Stimulated activated CD8-positive, alpha-beta memory T cell treated with anti-CD3 and anti-CD28 coated beads, Interleukin-7, amount 100 ng/mL, for 48 hours (primary cell): ENCODE results near the gene RSPH4A.
"Not testable (repeated sequence)": the region's sequence is repeated elsewhere in the genome, so short reads cannot be mapped to it uniquely, and the experiment has no call there.

ENCODE experiments used
- DNase-seq, 2 donors: peaks; one replicate each; pipeline ENCODE4 v3.0.0-alpha.2; 2020; ENCODE audit warnings: low read depth in 1 of 2; ENCODE audit errors: extremely low read depth in 1 of 2

RSPH4A gene

GRCh38 chr6:116624036-116624805 is 7.9 kb downstream of the RSPH4A start:
- no peak for DNase-seq

GRCh38 chr6:116625872-116626271 is 9.6 kb downstream of the RSPH4A start:
- DNase-seq = no peak

GRCh38 chr6:116629563-116629981 is 13.3 kb downstream of the RSPH4A start:
- no peak for DNase-seq

- no peak for DNase-seq
These were observed 15.2 kb downstream of the RSPH4A start for GRCh38 chr6:116631379-116631990.

- DNase-seq = no peak
These were observed 17.4 kb downstream of the RSPH4A start for GRCh38 chr6:116633685-116634084.

GRCh38 chr6:116648156-116648555 is 31.9 kb downstream of the RSPH4A start:
- DNase-seq = no peak

- no peak for DNase-seq
These were observed 32.9 kb downstream of the RSPH4A start for GRCh38 chr6:116649129-116649528.

- DNase-seq = no peak
These were observed 35.6 kb downstream of the RSPH4A start for GRCh38 chr6:116651916-116652315.

GRCh38 chr6:116661594-116661993 is 45.3 kb downstream of the RSPH4A start:
- DNase-seq = no peak

GRCh38 chr6:116662202-116662601 is 45.9 kb downstream of the RSPH4A start:
- no peak for DNase-seq

GRCh38 chr6:116663308-116663707 is 47.0 kb downstream of the RSPH4A start:
- no peak for DNase-seq

- not testable (repeated sequence) for DNase-seq
These were observed 47.9 kb downstream of the RSPH4A start for GRCh38 chr6:116664169-116664568.

- DNase-seq = no peak
These were observed 49.2 kb downstream of the RSPH4A start for GRCh38 chr6:116665464-116665863.

GRCh38 chr6:116666869-116667268 is 50.6 kb downstream of the RSPH4A start:
- DNase-seq = no peak

GRCh38 chr6:116667623-116668022 is 51.3 kb downstream of the RSPH4A start:
- no peak for DNase-seq

- DNase-seq = no peak
These were observed 56.0 kb downstream of the RSPH4A start for GRCh38 chr6:116672306-116672705.

- DNase-seq = no peak
These were observed 59.7 kb downstream of the RSPH4A start for GRCh38 chr6:116676021-116676420.

GRCh38 chr6:116680880-116681672 is 64.8 kb downstream of the RSPH4A start, which contains the start of gene KPNA5:
Gene KPNA5, plus strand, starts transcription at chr6:116681211. Its CDS starts 124 bp downstream, at chr6:116681335.
- DNase-seq = peak; percentile 79 to 91

- DNase-seq = peak in 1 of 2 donors; percentile 21
These were observed 66.0 kb downstream of the RSPH4A start for GRCh38 chr6:116682334-116682712.
